CD4-positive, alpha-beta memory T cell (primary cell): ENCODE data around the gene SPIRE2. TPM values are rescaled to one million over a fixed set of nuclear protein-coding genes. Genes with fewer than 3 reads are reported as not detected.
A peak's percentile ranks its signal among the peaks of the same experiment; 100 is the strongest.

Source experiments
- CTCF ChIA-PET: fragments of 350-600 bp; sonication (Branson Sonifier 250); formaldehyde crosslinking; loops from one replicate; lab custom pipeline; 2021; ENCODE audit warnings: inconsistent platforms; ENCODE audit not compliant: partially characterized antibody; lab: Charles Lee
- POLR2A ChIA-PET: fragments of 350-600 bp; sonication (Branson Sonifier 250); formaldehyde crosslinking; loops from one replicate; lab custom pipeline; 2021; ENCODE audit not compliant: partially characterized antibody; lab: Charles Lee
- DNase-seq, 5 donors: peaks; one replicate each; pipeline versions ENCODE4 v3.0.0 to v3.0.0-alpha.2; 2020 to 2022; ENCODE audit warnings: mixed read lengths in 1 of 5
- H3K27ac ChIP-seq: one replicate; pipeline ENCODE4 v1.7.0; 2013; ENCODE audit warnings: low read depth, low read length
- H3K27me3 ChIP-seq: 2 replicates; pipeline ENCODE4 v1.7.0; 2013; ENCODE audit warnings: mild to moderate bottlenecking, low read length, moderate library complexity; ENCODE audit not compliant: insufficient read depth
- H3K36me3 ChIP-seq: 2 replicates; pipeline ENCODE4 v1.7.0; 2013; ENCODE audit warnings: mild to moderate bottlenecking, low read length, moderate library complexity; ENCODE audit not compliant: insufficient read depth
- H3K4me1 ChIP-seq: 2 replicates; pipeline ENCODE4 v1.7.0; 2013; ENCODE audit warnings: mild to moderate bottlenecking, low read length, moderate library complexity; ENCODE audit not compliant: insufficient read depth
- H3K4me3 ChIP-seq, 2 donors: one replicate each; pipeline ENCODE4 v1.7.0; 2013; ENCODE audit warnings: low read length in 2 of 2, mild to moderate bottlenecking in 1 of 2
- H3K9me3 ChIP-seq, 2 donors: one replicate each; pipeline ENCODE4 v1.7.0; 2013; ENCODE audit warnings: low read length in 2 of 2, control low read depth in 1 of 2; ENCODE audit not compliant: control insufficient read depth in 1 of 2
- H3K27ac Mint-ChIP-seq, 7 donors: one replicate each; pipeline ENCODE4 v1.8.0; 2020 to 2021; ENCODE audit warnings: mixed read lengths in 7 of 7, mild to moderate bottlenecking in 6 of 7, inconsistent platforms in 3 of 7, moderate library complexity in 3 of 7
- H3K27me3 Mint-ChIP-seq, 2 donors: one replicate each; pipeline ENCODE4 v1.8.0; 2020 to 2021; ENCODE audit warnings: mixed read lengths in 2 of 2
- H3K36me3 Mint-ChIP-seq, 2 donors: one replicate each; pipeline ENCODE4 v1.8.0; 2020 to 2021; ENCODE audit warnings: mixed read lengths in 2 of 2, inconsistent platforms in 1 of 2, mild to moderate bottlenecking in 1 of 2
- H3K4me1 Mint-ChIP-seq, 4 donors: one replicate each; pipeline ENCODE4 v1.8.0; 2020 to 2021; ENCODE audit warnings: mixed read lengths in 4 of 4, mild to moderate bottlenecking in 1 of 4
- H3K4me3 Mint-ChIP-seq, 8 donors: one replicate each; pipeline ENCODE4 v1.8.0; 2020 to 2021; ENCODE audit warnings: mixed read lengths in 8 of 8, mild to moderate bottlenecking in 7 of 8, moderate library complexity in 6 of 8, inconsistent platforms in 3 of 8
- H3K9me3 Mint-ChIP-seq, 8 donors: one replicate each; pipeline ENCODE4 v1.8.0; 2020 to 2021; ENCODE audit warnings: mixed read lengths in 8 of 8, mild to moderate bottlenecking in 5 of 8, inconsistent platforms in 3 of 8, moderate library complexity in 1 of 8
- intact Hi-C: fragments of 100-400 bp; cut with micrococcal nuclease; formaldehyde crosslinking; loops from one replicate; pipeline ENCODE4 v1.15.1; 2023
- polyA plus RNA-seq, 2 donors: library from polyadenylated mRNA; unstranded; fragments of 300-500 nt; fragmentation: Illumina TruSeq; gene quantifications; one replicate each; pipeline ENCODE4 v1.2.3, GENCODE V29; 2021
- total RNA-seq, 2 experiments: library from RNA; stranded (reverse); gene quantifications; one replicate each; pipeline ENCODE4 v1.2.3, GENCODE V29; 2021

SPIRE2 gene
- total and polyA plus RNA-seq, 4 experiments from 2014 or later, result 0.71 to 3.3 (median 3.0) TPM; not detected in 1

DNA sequence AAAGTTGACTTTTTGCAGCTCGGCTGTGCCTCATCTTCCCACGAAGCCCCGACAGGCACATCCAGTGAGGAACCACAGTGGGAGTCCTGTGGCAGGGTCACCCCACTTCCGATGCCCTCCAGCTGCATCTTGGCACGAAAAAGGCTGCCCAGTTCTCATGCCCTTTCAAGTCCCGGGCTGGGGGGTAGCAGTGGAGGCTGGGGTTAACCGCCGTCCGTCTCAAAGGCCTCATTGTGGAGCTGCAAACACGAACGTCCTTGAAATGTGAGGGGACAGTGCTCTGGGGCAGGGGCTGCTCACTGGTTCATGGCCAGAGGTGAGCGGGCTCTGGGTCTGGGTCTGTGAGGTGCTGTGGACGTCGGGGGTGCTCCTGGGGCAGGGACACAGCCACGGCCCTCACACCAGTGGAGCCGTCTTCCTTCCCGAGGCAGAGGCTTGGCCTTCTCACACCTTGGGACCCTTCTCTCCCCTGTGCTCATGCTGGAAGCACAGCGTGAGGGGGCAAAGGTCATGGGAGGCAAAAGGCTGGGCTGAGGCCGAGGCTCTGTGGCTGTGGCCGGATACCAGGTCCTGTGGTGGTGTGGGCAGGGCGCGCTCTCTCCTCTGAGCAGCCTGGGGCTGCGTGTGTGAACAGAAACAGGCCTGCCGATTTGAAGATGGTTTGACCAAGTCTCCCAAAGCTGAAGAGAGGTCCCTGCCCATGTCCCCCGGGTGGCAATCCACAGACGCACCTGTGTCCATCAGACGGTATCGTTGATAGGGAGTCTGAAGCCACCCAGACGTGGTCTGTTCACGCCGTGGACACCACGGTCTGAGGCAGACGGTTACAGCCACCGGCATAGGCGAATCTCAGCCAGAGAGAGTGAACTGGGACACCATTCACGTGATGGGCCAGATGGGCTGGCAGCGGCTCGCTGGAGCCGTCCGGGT lies 87.3 kb downstream of the SPIRE2 start:
- Mint-ChIP-seq H3K27ac (peak overlapping the region in 1 of 7 donors; percentile 7), H3K9me3 (no peaks in the 10 kb centered on the region), H3K4me1 (peaks cover 18 to 47% (median 26%) of the 10 kb centered on the region in 4 donors), H3K27me3 (no peaks in the 10 kb centered on the region), H3K36me3 (peaks cover 3 to 7% of the 10 kb centered on the region in 2 donors), H3K4me3 (no peak overlapping the region)
- Histone ChIP-seq H3K4me3 (no peak overlapping the region), H3K27me3 (no peaks in the 10 kb centered on the region), H3K27ac (no peak overlapping the region), H3K4me1 (peaks cover 30% of the 10 kb centered on the region), H3K36me3 (peaks cover 4% of the 10 kb centered on the region), H3K9me3 (no peaks in the 10 kb centered on the region)
- ChIA-PET CTCF (no interaction called here), POLR2A (interaction anchor here (0.8 to 1.2 kb wide), 2 partner anchors 42 to 193 kb away, joined by 3 to 4 read pairs; partner anchors contain the start of gene TCF25)
- DNase-seq, result peak in 1 of 5 donors; percentile 28
- intact Hi-C loops, result no loop called here

DNA sequence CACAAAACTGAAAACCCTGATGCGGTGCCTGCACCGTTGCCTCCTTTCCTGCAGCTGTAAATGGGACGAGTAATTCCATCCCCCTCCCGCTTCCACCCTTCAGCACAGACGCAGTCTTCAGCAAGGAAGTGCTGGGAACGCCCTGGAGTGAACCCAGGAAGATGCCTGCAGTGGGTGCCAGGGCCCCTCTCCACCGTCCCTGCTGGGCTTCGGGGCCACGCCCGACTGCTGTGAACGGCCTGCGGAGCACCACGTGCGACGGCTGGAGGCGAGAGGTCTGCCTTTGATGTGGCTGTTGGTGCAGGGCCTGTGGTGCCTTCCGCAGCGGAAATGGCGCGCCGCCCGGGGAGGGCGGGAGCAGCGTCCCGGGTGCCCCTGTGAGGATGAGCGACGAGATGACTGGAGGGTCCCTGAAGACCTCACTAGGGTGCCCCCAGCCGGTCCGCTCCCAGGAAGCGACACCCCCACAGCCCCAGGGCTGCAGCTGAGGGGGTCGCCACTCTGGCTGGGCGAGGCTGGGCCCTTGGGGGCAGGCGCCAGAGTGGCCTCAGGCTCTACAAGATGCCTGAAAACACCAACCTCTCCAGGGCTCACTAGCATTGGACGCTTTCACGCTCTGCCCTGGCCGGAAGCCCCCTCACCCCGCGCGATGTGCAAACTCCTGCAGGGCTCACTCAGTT lies 89.6 kb downstream of the SPIRE2 start:
- H3K9me3 Mint-ChIP-seq, result no peaks in the 10 kb centered on the region
- H3K36me3 ChIP-seq, result no peaks in the 10 kb centered on the region
- H3K36me3 Mint-ChIP-seq, result peaks cover 0 to 2% of the 10 kb centered on the region in 2 donors
- H3K27ac Mint-ChIP-seq, result peak overlapping the region in 4 of 7 donors; percentile 65 to 81 (median 74)
- peaks cover 52% of the 10 kb centered on the region for H3K4me1 ChIP-seq
- H3K4me3 Mint-ChIP-seq, result peak overlapping the region; percentile 64 to 80 (median 75)
- no peaks in the 10 kb centered on the region for H3K9me3 ChIP-seq
- peak; percentile 82 to 89 (median 83) for DNase-seq
- intact Hi-C loops, result loop anchor here (1.0 kb wide), 1 partner anchor 44 kb away; no protein-coding TSS in a partner anchor
- ChIA-PET CTCF (interaction anchor here (1.4 to 1.6 kb wide), 2 partner anchors 8 to 218 kb away, joined by 5 to 7 read pairs; no protein-coding TSS in a partner anchor), POLR2A (interaction anchor here (0.6 to 1.3 kb wide), 3 partner anchors 8 to 194 kb away, joined by 3 to 7 read pairs (median 4); partner anchors contain the start of gene TCF25)
- no peak overlapping the region for H3K27ac ChIP-seq
- H3K27me3 ChIP-seq, result peaks cover 3% of the 10 kb centered on the region
- peak overlapping the region; percentile 23 to 52 for H3K4me3 ChIP-seq
- H3K4me1 Mint-ChIP-seq, result peaks cover 26 to 61% (median 41%) of the 10 kb centered on the region in 4 donors
- peaks cover 0 to 9% of the 10 kb centered on the region in 2 donors for H3K27me3 Mint-ChIP-seq

DNA sequence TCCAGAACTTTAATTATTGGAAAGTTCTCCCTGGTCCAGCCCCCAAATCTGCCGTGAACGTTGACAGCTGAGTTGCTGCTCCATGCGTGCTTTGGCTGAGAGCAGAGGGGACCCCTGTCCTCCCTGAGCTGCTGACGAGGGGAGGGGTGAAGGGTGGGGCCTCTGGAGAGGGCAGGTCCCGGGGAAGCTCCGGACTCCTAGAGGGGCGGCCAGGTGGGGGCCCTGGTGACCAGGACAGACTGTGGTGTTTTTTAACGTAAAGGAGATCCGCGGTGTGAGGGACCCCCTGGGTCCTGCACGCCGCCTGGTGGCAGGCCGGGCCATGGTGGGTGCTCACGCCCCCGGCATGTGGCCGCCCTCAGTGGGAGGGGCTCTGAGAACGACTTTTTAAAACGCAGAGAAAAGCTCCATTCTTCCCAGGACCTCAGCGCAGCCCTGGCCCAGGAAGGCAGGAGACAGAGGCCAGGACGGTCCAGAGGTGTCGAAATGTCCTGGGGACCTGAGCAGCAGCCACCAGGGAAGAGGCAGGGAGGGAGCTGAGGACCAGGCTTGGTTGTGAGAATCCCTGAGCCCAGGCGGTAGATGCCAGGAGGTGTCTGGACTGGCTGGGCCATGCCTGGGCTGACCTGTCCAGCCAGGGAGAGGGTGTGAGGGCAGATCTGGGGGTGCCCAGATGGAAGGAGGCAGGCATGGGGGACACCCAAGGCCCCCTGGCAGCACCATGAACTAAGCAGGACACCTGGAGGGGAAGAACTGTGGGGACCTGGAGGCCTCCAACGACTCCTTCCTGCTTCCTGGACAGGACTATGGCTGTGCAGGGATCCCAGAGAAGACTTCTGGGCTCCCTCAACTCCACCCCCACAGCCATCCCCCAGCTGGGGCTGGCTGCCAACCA lies 90.4 kb downstream of the SPIRE2 start, which contains the start of gene MC1R:
TSS of gene MC1R (plus strand) at position 410 of the 895 bp plus-strand sequence. CDS start at position 807, 397 bp downstream.
- peaks cover 0 to 9% of the 10 kb centered on the region in 2 donors for H3K27me3 Mint-ChIP-seq
- DNase-seq, result peak in 1 of 5 donors; percentile 57
- peak within 1 kb of the TSS in 4 of 7 donors; percentile 65 to 81 (median 74) for H3K27ac Mint-ChIP-seq
- Histone ChIP-seq H3K36me3 (no peaks in the 10 kb centered on the region), H3K9me3 (no peaks in the 10 kb centered on the region), H3K27ac (no peak within 1 kb of the TSS), H3K4me1 (peaks cover 57% of the 10 kb centered on the region), H3K4me3 (peak within 1 kb of the TSS; percentile 23 to 52), H3K27me3 (peaks cover 4% of the 10 kb centered on the region)
- ChIA-PET CTCF (interaction anchor here (1.1 to 1.6 kb wide), 3 partner anchors 9 to 219 kb away, joined by 5 to 7 read pairs (median 6); no protein-coding TSS in a partner anchor), POLR2A (interaction anchor here (0.6 to 1.3 kb wide), 6 partner anchors 9 to 195 kb away, joined by 3 to 7 read pairs (median 4); partner anchors contain the start of genes DEF8 and TCF25)
- H3K4me3 Mint-ChIP-seq, result peak within 1 kb of the TSS; percentile 64 to 80 (median 75)
- intact Hi-C loops, result loop anchor here (1.0 kb wide), 1 partner anchor 44 kb away; no protein-coding TSS in a partner anchor
- H3K9me3 Mint-ChIP-seq, result no peaks in the 10 kb centered on the region
- H3K36me3 Mint-ChIP-seq, result no peaks in the 10 kb centered on the region
- H3K4me1 Mint-ChIP-seq, result peaks cover 26 to 56% (median 41%) of the 10 kb centered on the region in 4 donors

DNA sequence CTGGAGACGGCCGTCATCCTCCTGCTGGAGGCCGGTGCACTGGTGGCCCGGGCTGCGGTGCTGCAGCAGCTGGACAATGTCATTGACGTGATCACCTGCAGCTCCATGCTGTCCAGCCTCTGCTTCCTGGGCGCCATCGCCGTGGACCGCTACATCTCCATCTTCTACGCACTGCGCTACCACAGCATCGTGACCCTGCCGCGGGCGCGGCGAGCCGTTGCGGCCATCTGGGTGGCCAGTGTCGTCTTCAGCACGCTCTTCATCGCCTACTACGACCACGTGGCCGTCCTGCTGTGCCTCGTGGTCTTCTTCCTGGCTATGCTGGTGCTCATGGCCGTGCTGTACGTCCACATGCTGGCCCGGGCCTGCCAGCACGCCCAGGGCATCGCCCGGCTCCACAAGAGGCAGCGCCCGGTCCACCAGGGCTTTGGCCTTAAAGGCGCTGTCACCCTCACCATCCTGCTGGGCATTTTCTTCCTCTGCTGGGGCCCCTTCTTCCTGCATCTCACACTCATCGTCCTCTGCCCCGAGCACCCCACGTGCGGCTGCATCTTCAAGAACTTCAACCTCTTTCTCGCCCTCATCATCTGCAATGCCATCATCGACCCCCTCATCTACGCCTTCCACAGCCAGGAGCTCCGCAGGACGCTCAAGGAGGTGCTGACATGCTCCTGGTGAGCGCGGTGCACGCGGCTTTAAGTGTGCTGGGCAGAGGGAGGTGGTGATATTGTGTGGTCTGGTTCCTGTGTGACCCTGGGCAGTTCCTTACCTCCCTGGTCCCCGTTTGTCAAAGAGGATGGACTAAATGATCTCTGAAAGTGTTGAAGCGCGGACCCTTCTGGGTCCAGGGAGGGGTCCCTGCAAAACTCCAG lies 91.5 kb downstream of the SPIRE2 start:
- ChIA-PET CTCF (interaction anchor here (1.1 to 1.6 kb wide), 2 partner anchors 10 to 12 kb away, joined by 6 to 7 read pairs; no protein-coding TSS in a partner anchor), POLR2A (interaction anchor here (0.5 to 1.3 kb wide), 2 partner anchors 47 to 412 kb away, joined by 3 read pairs; partner anchors contain the start of genes SPG7 and TCF25)
- Mint-ChIP-seq H3K27ac (peak overlapping the region in 4 of 7 donors; percentile 46 to 62 (median 52)), H3K9me3 (no peaks in the 10 kb centered on the region), H3K4me1 (peaks cover 23 to 52% (median 38%) of the 10 kb centered on the region in 4 donors), H3K4me3 (peak overlapping the region in 4 of 8 donors; percentile 7 to 69 (median 60)), H3K27me3 (peaks cover 0 to 13% of the 10 kb centered on the region in 2 donors), H3K36me3 (no peaks in the 10 kb centered on the region)
- peak in 1 of 5 donors; percentile 30 for DNase-seq
- Histone ChIP-seq H3K27ac (no peak overlapping the region), H3K4me3 (no peak overlapping the region), H3K4me1 (peaks cover 67% of the 10 kb centered on the region), H3K27me3 (peaks cover 10% of the 10 kb centered on the region), H3K9me3 (no peaks in the 10 kb centered on the region), H3K36me3 (no peaks in the 10 kb centered on the region)
- intact Hi-C loops, result no loop called here

DNA sequence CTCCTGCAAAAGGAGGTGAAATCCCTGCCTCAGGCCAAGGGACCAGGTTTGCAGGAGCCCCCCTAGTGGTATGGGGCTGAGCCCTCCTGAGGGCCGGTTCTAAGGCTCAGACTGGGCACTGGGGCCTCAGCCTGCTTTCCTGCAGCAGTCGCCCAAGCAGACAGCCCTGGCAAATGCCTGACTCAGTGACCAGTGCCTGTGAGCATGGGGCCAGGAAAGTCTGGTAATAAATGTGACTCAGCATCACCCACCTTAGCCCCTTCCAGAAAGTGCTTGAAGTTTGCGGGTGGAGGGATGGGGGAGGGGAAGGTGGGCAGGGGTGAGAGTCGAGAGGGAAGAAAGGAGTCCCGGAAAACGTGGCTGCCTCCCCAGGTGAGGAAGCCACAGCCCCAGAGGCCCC lies 92.4 kb downstream of the SPIRE2 start:
- Mint-ChIP-seq H3K27ac (peak overlapping the region in 2 of 7 donors; percentile 36 to 42), H3K9me3 (peaks cover 0 to 2% (median 0%) of the 10 kb centered on the region in 8 donors), H3K4me1 (peaks cover 23 to 56% (median 40%) of the 10 kb centered on the region in 4 donors), H3K27me3 (peaks cover 0 to 13% of the 10 kb centered on the region in 2 donors), H3K36me3 (no peaks in the 10 kb centered on the region), H3K4me3 (peak overlapping the region in 3 of 8 donors; percentile 21 to 68 (median 26))
- intact Hi-C loops, result no loop called here
- H3K4me3 ChIP-seq, result no peak overlapping the region
- no peaks in the 10 kb centered on the region for H3K9me3 ChIP-seq
- no peaks in the 10 kb centered on the region for H3K36me3 ChIP-seq
- peak in 1 of 5 donors; percentile 19 for DNase-seq
- peaks cover 73% of the 10 kb centered on the region for H3K4me1 ChIP-seq
- H3K27ac ChIP-seq, result no peak overlapping the region
- POLR2A ChIA-PET, result interaction anchor here (1.3 kb wide), 1 partner anchor 48 kb away, joined by 3 read pairs; the partner anchor contains the start of gene TCF25
- CTCF ChIA-PET, result no interaction called here
- H3K27me3 ChIP-seq, result peaks cover 10% of the 10 kb centered on the region
